Lower lobe of right lung (tissue), 2 donors: ENCODE results near the gene UCN. TPM values are rescaled to one million over a fixed set of nuclear protein-coding genes. Genes with fewer than 3 reads are reported as not detected.
"Not testable (repeated sequence)": the region's sequence is repeated elsewhere in the genome, so short reads cannot be mapped to it uniquely, and the experiment has no call there.

Experiments used
- ATAC-seq, 2 donors: fragments of 200-7000 bp; cut with Tn5 transposase; one replicate each; pipeline ENCODE4 v1.9.1; 2020 to 2022; ENCODE audit warnings: mild to moderate bottlenecking in 2 of 2, moderate library complexity in 2 of 2
- DNase-seq: peaks from one replicate; pipeline ENCODE4 v3.0.0-alpha.2; 2020
- H3K27ac ChIP-seq: fragments of 200-600 bp; one replicate; pipeline ENCODE4 v1.8.0; 2022
- H3K27me3 ChIP-seq: fragments of 200-600 bp; one replicate; pipeline ENCODE4 v1.8.0; 2022; ENCODE audit warnings: low read depth
- H3K36me3 ChIP-seq: fragments of 200-600 bp; one replicate; pipeline ENCODE4 v1.8.0; 2022; ENCODE audit warnings: mild to moderate bottlenecking
- H3K4me1 ChIP-seq: fragments of 200-600 bp; one replicate; pipeline ENCODE4 v1.8.0; 2022
- H3K4me3 ChIP-seq: fragments of 200-600 bp; one replicate; pipeline ENCODE4 v1.8.0; 2022; ENCODE audit warnings: mild to moderate bottlenecking
- H3K9me3 ChIP-seq: fragments of 200-600 bp; one replicate; pipeline ENCODE4 v1.8.0; 2022
- intact Hi-C: fragments of 100-400 bp; cut with DNase I; formaldehyde crosslinking; loops from one replicate; pipeline ENCODE4 v1.11.0; 2022
- total RNA-seq: library from RNA; stranded (reverse); fragmentation: NEBNext Ultra II Directional; extraction: Animal tissue kit (Norgen Biotek cat#: 25700); gene quantifications from one replicate; pipeline ENCODE4 v1.2.1, GENCODE V29; 2021
- TF ChIP-seq, protein P1 (sequence below): fragments of 200-600 bp; IDR thresholded peaks from one replicate; pipeline ENCODE4 v1.8.0; 2022; ENCODE audit warnings: antibody characterized with exemption, mild to moderate bottlenecking
- donor health status: DM: no; HTN: yes; CAD: no; lungs with severe emphysema.

The UCN gene
- total RNA-seq, 1 donor from 2014 or later: 4.0 TPM

- DNase-seq (no peak), ATAC-seq (no peak)
- no peak overlapping the region for H3K27ac ChIP-seq
- peaks cover 8% of the 10 kb centered on the region for H3K36me3 ChIP-seq
- H3K4me3 ChIP-seq: no peak overlapping the region
- TF ChIP-seq, protein P1, sequence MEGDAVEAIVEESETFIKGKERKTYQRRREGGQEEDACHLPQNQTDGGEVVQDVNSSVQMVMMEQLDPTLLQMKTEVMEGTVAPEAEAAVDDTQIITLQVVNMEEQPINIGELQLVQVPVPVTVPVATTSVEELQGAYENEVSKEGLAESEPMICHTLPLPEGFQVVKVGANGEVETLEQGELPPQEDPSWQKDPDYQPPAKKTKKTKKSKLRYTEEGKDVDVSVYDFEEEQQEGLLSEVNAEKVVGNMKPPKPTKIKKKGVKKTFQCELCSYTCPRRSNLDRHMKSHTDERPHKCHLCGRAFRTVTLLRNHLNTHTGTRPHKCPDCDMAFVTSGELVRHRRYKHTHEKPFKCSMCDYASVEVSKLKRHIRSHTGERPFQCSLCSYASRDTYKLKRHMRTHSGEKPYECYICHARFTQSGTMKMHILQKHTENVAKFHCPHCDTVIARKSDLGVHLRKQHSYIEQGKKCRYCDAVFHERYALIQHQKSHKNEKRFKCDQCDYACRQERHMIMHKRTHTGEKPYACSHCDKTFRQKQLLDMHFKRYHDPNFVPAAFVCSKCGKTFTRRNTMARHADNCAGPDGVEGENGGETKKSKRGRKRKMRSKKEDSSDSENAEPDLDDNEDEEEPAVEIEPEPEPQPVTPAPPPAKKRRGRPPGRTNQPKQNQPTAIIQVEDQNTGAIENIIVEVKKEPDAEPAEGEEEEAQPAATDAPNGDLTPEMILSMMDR: no peak
- H3K9me3 ChIP-seq: no peaks in the 10 kb centered on the region
- H3K27me3 ChIP-seq: peaks cover 42% of the 10 kb centered on the region
- intact Hi-C loops: no loop called here
- H3K4me1 ChIP-seq: peaks cover 19% of the 10 kb centered on the region
Observed at GRCh38 chr2:27305516-27305915, 2.7 kb downstream of the UCN start.

- intact Hi-C loops: no loop called here
Observed at GRCh38 chr2:27304488-27305240, 3.6 kb downstream of the UCN start.

GRCh38 chr2:27303093-27304025 is 4.9 kb downstream of the UCN start:
- Histone ChIP-seq H3K4me1 (peaks cover 19% of the 10 kb centered on the region), H3K27me3 (peaks cover 35% of the 10 kb centered on the region), H3K4me3 (peak overlapping the region; percentile 51), H3K27ac (peak overlapping the region; percentile 55), H3K9me3 (no peaks in the 10 kb centered on the region), H3K36me3 (no peaks in the 10 kb centered on the region)
- DNase-seq (no peak), ATAC-seq (peak; percentile 74 to 83)
- intact Hi-C loops: no loop called here
- TF ChIP-seq, protein P1: peak; percentile 88

More at GRCh38 chr2:27304488-27305240, 3.6 kb downstream of the UCN start:
- ATAC-seq (no peak), DNase-seq (no peak)
- Histone ChIP-seq H3K27me3 (peaks cover 42% of the 10 kb centered on the region), H3K9me3 (no peaks in the 10 kb centered on the region), H3K27ac (no peak overlapping the region), H3K4me3 (no peak overlapping the region), H3K36me3 (peaks cover 5% of the 10 kb centered on the region), H3K4me1 (peaks cover 19% of the 10 kb centered on the region)
- TF ChIP-seq, protein P1: no peak

DNA sequence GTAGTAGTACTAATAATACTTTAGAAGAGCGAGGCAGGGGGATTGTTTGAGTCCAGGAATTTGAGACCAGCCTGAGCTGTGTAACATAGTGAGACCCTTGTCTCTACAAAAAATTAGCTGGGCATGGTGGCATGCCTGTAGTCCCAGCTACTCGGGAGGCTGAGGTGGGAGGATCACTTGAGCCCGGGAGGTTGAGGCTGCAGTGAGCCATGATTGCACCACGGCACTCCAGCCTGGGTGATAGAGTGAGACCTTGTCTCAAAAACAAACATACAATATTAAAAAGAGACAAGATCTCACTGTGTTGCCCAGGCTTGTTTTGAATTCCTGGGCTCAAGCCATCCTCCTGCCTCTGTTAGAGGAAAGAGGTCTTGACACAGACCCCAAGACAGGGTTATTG is 7.6 kb downstream of the UCN start:
- H3K4me3 ChIP-seq, DNase-seq, intact Hi-C loops, ATAC-seq, H3K27me3 ChIP-seq, H3K4me1 ChIP-seq, H3K27ac ChIP-seq, H3K36me3 ChIP-seq, H3K9me3 ChIP-seq: not testable (repeated sequence)

DNA sequence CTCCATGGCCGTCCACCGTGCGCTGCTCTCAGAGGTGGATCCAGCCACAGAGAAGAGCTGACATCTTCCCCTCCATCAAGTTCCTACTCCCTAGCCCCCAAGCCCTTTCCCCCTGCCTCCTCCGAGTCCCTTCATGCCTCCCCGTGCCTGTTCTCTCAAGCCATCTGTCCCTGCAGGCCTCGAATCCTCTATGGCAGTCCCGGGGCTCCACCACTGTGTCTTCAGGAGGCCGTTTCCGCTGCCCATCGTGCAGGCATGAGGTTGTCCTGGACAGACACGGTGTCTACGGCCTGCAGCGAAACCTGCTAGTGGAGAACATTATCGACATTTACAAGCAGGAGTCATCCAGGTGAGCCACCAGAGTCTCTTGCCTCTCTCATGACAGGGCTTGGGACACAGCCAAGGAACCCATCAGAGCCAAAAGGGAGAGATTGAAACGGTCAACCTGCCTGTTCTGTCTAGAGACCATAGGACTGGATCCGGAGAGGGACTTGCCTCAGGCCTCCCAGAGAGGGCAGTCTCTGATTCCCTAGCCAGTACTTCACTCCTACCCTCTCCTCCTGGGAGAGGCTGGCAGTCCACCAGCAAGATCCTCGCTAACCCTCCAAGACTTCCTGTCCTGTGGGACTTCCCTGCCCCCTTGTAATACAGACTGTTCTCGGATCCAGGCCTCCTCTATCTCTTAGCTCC is 9.7 kb downstream of the UCN start:
- TF ChIP-seq, protein P1: no peak
- intact Hi-C loops: no loop called here
- Histone ChIP-seq H3K4me3 (no peak overlapping the region), H3K27me3 (peaks cover 5% of the 10 kb centered on the region), H3K27ac (no peak overlapping the region), H3K9me3 (no peaks in the 10 kb centered on the region), H3K36me3 (no peaks in the 10 kb centered on the region), H3K4me1 (peaks cover 9% of the 10 kb centered on the region)
- peak; percentile 16 to 53 for ATAC-seq
- DNase-seq: no peak
